22Rv1 (cell line): Measurements from ENCODE around the gene TRIM29.

ENCODE experiments used
- H3K27ac ChIP-seq: fragments of 450-650 bp; 2 replicates; pipeline ENCODE4 v1.5.1; 2017
- CTCF ChIP-seq: fragments of 450-650 bp; IDR thresholded peaks from 2 replicates; pipeline ENCODE4 v1.5.1; 2017; ENCODE audit warnings: mild to moderate bottlenecking
- ZFX ChIP-seq: fragments of 450-650 bp; IDR thresholded peaks from 2 replicates; pipeline ENCODE4 v1.6.1; 2017; ENCODE audit warnings: antibody characterized with exemption, borderline replicate concordance

TRIM29 gene

GRCh38 chr11:120135838-120136237 lies 2.1 kb downstream of the TRIM29 start:
- no peak overlapping the region for H3K27ac ChIP-seq
- TF ChIP-seq CTCF = no peak
- no peak for TF ChIP-seq ZFX

GRCh38 chr11:120134931-120135228 lies 3.0 kb downstream of the TRIM29 start:
- TF ChIP-seq ZFX = no peak
- no peak for TF ChIP-seq CTCF
- no peak overlapping the region for H3K27ac ChIP-seq

- H3K27ac ChIP-seq = no peak overlapping the region
- no peak for TF ChIP-seq ZFX
- no peak for TF ChIP-seq CTCF
Observed at GRCh38 chr11:120134106-120134930, 3.6 kb downstream of the TRIM29 start.

- TF ChIP-seq CTCF (no peak), ZFX (no peak)
- H3K27ac ChIP-seq = no peak overlapping the region
Observed at GRCh38 chr11:120133216-120134105, 4.5 kb downstream of the TRIM29 start.

GRCh38 chr11:120132645-120133185 lies 5.2 kb downstream of the TRIM29 start:
- H3K27ac ChIP-seq = no peak overlapping the region
- no peak for TF ChIP-seq CTCF
- no peak for TF ChIP-seq ZFX

- no peak for TF ChIP-seq ZFX
- no peak for TF ChIP-seq CTCF
- H3K27ac ChIP-seq = no peak overlapping the region
Observed at GRCh38 chr11:120131941-120132644, 5.8 kb downstream of the TRIM29 start.
